H9 (cell line): Measurements from ENCODE around the gene RFX1. TPM values are rescaled to one million over a fixed set of nuclear protein-coding genes. Genes with fewer than 3 reads are reported as not detected.

Experiments used
- DNase-seq: peaks from one replicate; pipeline ENCODE4 v3.0.0-alpha.2; 2017
- H2AFZ ChIP-seq: one replicate; pipeline ENCODE4 v1.6.1; 2013; ENCODE audit warnings: mild to moderate bottlenecking, low read length, control low read depth, moderate library complexity
- H2AK5ac ChIP-seq: 2 replicates; pipeline ENCODE4 v1.6.1; 2013; ENCODE audit warnings: low read length, control low read depth, mixed read lengths; ENCODE audit not compliant: insufficient read length
- H2BK120ac ChIP-seq: one replicate; pipeline ENCODE4 v1.6.1; 2013; ENCODE audit warnings: low read depth, mild to moderate bottlenecking, low read length, control low read depth, inconsistent platforms; ENCODE audit not compliant: poor library complexity, severe bottlenecking
- H2BK12ac ChIP-seq: 2 replicates; pipeline ENCODE4 v1.6.1; 2013; ENCODE audit warnings: low read length, control low read depth, mixed read lengths, low read depth; ENCODE audit not compliant: insufficient read length
- H2BK15ac ChIP-seq: 2 replicates; pipeline ENCODE4 v1.6.1; 2013; ENCODE audit warnings: low read depth, low read length, control low read depth
- H2BK20ac ChIP-seq: one replicate; pipeline ENCODE4 v1.6.1; 2013; ENCODE audit warnings: low read depth, mild to moderate bottlenecking, low read length, control low read depth, inconsistent platforms; ENCODE audit not compliant: poor library complexity, severe bottlenecking
- H2BK5ac ChIP-seq: 2 replicates; pipeline ENCODE4 v1.6.1; 2013; ENCODE audit warnings: low read length, control low read depth, mixed read lengths; ENCODE audit not compliant: insufficient read length
- H3K14ac ChIP-seq: 2 replicates; pipeline ENCODE4 v1.6.1; 2013; ENCODE audit warnings: low read length, control low read depth; ENCODE audit not compliant: insufficient read depth
- H3K18ac ChIP-seq: 2 replicates; pipeline ENCODE4 v1.6.1; 2013; ENCODE audit warnings: low read depth, mild to moderate bottlenecking, mixed read lengths, low read length, control low read depth; ENCODE audit not compliant: insufficient read length
- H3K23ac ChIP-seq: 2 replicates; pipeline ENCODE4 v1.6.1; 2013; ENCODE audit warnings: low read length, control low read depth, mixed read lengths, low read depth; ENCODE audit not compliant: insufficient read length
- H3K23me2 ChIP-seq: 2 replicates; pipeline ENCODE4 v1.6.1; 2013; ENCODE audit warnings: low read depth, mild to moderate bottlenecking, mixed read lengths, low read length, control low read depth; ENCODE audit not compliant: insufficient read length, poor library complexity, severe bottlenecking
- H3K27ac ChIP-seq: 2 replicates; pipeline ENCODE4 v1.5.1; 2013; ENCODE audit warnings: low read length, control low read depth, mixed read lengths, low read depth; ENCODE audit not compliant: insufficient read length
- H3K27me3 ChIP-seq: 2 replicates; pipeline ENCODE4 v1.6.1; 2013; ENCODE audit warnings: low read length, control low read depth, inconsistent platforms; ENCODE audit not compliant: insufficient read depth
- H3K4ac ChIP-seq: 2 replicates; pipeline ENCODE4 v1.6.1; 2013; ENCODE audit warnings: low read depth, mild to moderate bottlenecking, control low read depth, inconsistent platforms, low read length, moderate library complexity
- H3K4me1 ChIP-seq: 2 replicates; pipeline ENCODE4 v1.6.1; 2013; ENCODE audit warnings: low read length, control low read depth, inconsistent platforms; ENCODE audit not compliant: insufficient read depth
- H3K4me2 ChIP-seq: 2 replicates; pipeline ENCODE4 v1.6.1; 2013; ENCODE audit warnings: low read length, control low read depth, mixed read lengths; ENCODE audit not compliant: insufficient read length, insufficient read depth
- H3K56ac ChIP-seq: 2 replicates; pipeline ENCODE4 v1.6.1; 2013; ENCODE audit warnings: low read depth, mild to moderate bottlenecking, mixed read lengths, low read length, control low read depth; ENCODE audit not compliant: insufficient read length
- H3K79me1 ChIP-seq: 2 replicates; pipeline ENCODE4 v1.6.1; 2013; ENCODE audit warnings: low read depth, mild to moderate bottlenecking, moderate library complexity, low read length, control low read depth, inconsistent platforms; ENCODE audit not compliant: insufficient read depth, poor library complexity, severe bottlenecking
- H3K79me2 ChIP-seq: 2 replicates; pipeline ENCODE4 v1.6.1; 2013; ENCODE audit warnings: low read length, control low read depth, inconsistent platforms; ENCODE audit not compliant: insufficient read depth
- H3K9ac ChIP-seq: 2 replicates; pipeline ENCODE4 v1.6.1; 2013; ENCODE audit warnings: low read length, control low read depth, mixed read lengths; ENCODE audit not compliant: insufficient read length; ENCODE audit errors: extremely low read depth
- H3K9me3 ChIP-seq: one replicate; pipeline ENCODE4 v1.6.1; 2013; ENCODE audit warnings: low read depth, low read length, inconsistent platforms; ENCODE audit not compliant: control insufficient read depth
- H3T11ph ChIP-seq: one replicate; pipeline ENCODE4 v1.6.1; 2013; ENCODE audit warnings: mild to moderate bottlenecking, low read length, control low read depth, inconsistent platforms
- H4K20me1 ChIP-seq: one replicate; pipeline ENCODE4 v1.6.1; 2013; ENCODE audit not compliant: control insufficient read depth, insufficient read length, insufficient read depth
- H4K5ac ChIP-seq: 2 replicates; pipeline ENCODE4 v1.6.1; 2013; ENCODE audit warnings: low read depth, mild to moderate bottlenecking, mixed read lengths, low read length, control low read depth; ENCODE audit not compliant: insufficient read length
- H4K8ac ChIP-seq: replicated peaks from 2 replicates; pipeline ENCODE4 v1.6.1; 2013; ENCODE audit warnings: low read length, control low read depth, mixed read lengths, low read depth; ENCODE audit not compliant: insufficient read length
- H4K91ac ChIP-seq: 2 replicates; pipeline ENCODE4 v1.6.1; 2013; ENCODE audit warnings: low read depth, mild to moderate bottlenecking, moderate library complexity, mixed read lengths, low read length, control low read depth; ENCODE audit not compliant: insufficient read length
- H3K27ac Mint-ChIP-seq, 3 experiments: 2 replicates in 2 of 3; 3 replicates in 1 of 3; pipeline ENCODE4 v1.8.0; 2020 to 2021; ENCODE audit warnings: mixed read lengths in 3 of 3, mild to moderate bottlenecking in 1 of 3, moderate library complexity in 1 of 3
- H3K27me3 Mint-ChIP-seq: 2 replicates; pipeline ENCODE4 v1.8.0; 2021; ENCODE audit warnings: low read depth, mild to moderate bottlenecking, moderate library complexity, mixed read lengths
- H3K36me3 Mint-ChIP-seq, 3 experiments: 2 replicates in 2 of 3; 3 replicates in 1 of 3; pipeline ENCODE4 v1.8.0; 2020 to 2021; ENCODE audit warnings: low read depth in 3 of 3, mixed read lengths in 3 of 3; ENCODE audit not compliant: insufficient read depth in 1 of 3
- H3K4me1 Mint-ChIP-seq, 2 experiments: 2 replicates each; pipeline ENCODE4 v1.8.0; 2020; ENCODE audit warnings: mixed read lengths in 2 of 2
- H3K4me3 Mint-ChIP-seq, 2 experiments: 2 replicates in 1 of 2; 3 replicates in 1 of 2; pipeline ENCODE4 v1.8.0; 2020 to 2021; ENCODE audit warnings: mild to moderate bottlenecking in 2 of 2, mixed read lengths in 2 of 2, moderate library complexity in 1 of 2
- H3K9me3 Mint-ChIP-seq, 2 experiments: 2 replicates in 1 of 2; 3 replicates in 1 of 2; pipeline ENCODE4 v1.8.0; 2020; ENCODE audit warnings: mild to moderate bottlenecking in 2 of 2, mixed read lengths in 2 of 2, moderate library complexity in 1 of 2
- WGBS: extraction: QIAGEN DNeasy Blood & Tissue Kit; methylation state at CpG from one replicate; pipeline ENCODE4 v1.1.7; 2013; ENCODE audit warnings: missing lambda C conversion rate, low lambda C conversion rate, mixed read lengths; ENCODE audit not compliant: insufficient read length; ENCODE audit errors: extremely low coverage; 5-methylcytosine and 5-hydroxymethylcytosine counted together
- total RNA-seq: library from RNA; stranded (reverse); gene quantifications from 2 replicates; pipeline ENCODE4 v1.2.1, GENCODE V29; 2021
- TF ChIP-seq, protein P1 (sequence below): fragments of 200-600 bp; sonication (generic); conservative IDR thresholded peaks from 3 replicates; pipeline ENCODE4 v1.8.0; 2021; ENCODE audit warnings: antibody characterized with exemption, mild to moderate bottlenecking

The RFX1 gene
- total RNA-seq, 1 experiment from 2014 or later = 21.4 TPM

DNA sequence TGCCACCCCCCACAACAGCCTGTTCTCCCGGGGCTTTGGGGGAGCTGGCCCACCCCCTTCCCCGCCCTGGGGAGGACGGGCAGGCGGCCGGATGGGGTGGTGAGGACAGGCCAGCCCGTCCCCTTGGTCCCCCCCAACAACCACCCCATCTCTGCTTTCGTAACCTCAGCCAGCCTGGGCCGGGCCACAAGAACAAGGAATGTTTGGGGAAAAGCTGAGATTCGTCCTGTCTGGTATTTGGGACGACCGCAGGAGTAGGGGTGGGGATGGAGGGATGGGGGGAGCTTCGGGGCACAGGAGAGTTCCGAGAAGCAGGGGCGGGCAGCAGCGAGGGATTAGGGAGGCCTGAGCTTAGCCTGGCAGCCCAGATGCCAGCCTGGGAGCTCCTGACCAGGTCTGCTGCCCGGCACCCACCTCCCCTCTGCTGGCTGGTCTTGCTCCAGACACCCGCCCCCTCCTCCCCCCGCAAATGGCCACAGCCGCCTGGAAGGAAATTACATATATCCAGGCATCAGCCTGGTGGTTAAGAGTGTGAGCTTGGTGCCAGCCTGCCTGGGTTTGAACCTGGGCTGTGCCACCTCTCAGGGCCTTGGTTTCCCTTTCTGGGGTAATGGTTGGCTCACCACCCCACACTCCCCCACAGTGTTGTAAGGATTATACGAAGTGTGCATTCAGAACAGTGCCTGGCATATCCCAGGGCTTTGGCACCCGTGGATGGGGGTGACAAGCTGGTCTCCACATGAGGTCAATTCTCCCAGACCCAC is 67.6 kb downstream of the RFX1 start, which contains the start of gene PODNL1:
Gene PODNL1 (minus strand): TSS at position 117 of the 764 bp plus-strand sequence. CDS start 236 bp downstream, outside the sequence.
- Mint-ChIP-seq H3K27ac (peak within 1 kb of the TSS in 1 of 3 experiments; percentile 56; a peak in 1 of 7 replicates), H3K27me3 (peaks cover 10% of the 10 kb centered on the region), H3K4me1 (peaks cover 14 to 29% of the 10 kb centered on the region in 2 experiments), H3K4me3 (peak within 1 kb of the TSS in 1 of 2 experiments; percentile 67; a peak in 3 of 5 replicates), H3K36me3 (no peaks in the 10 kb centered on the region), H3K9me3 (peaks cover 0 to 3% of the 10 kb centered on the region in 2 experiments; a peak in 1 of 5 replicates)
- Histone ChIP-seq H3K27ac (no peak within 1 kb of the TSS), H3K14ac (no peak within 1 kb of the TSS), H3K23me2 (no peaks in the 10 kb centered on the region), H4K8ac (no peak within 1 kb of the TSS), H3K79me2 (no peaks in the 10 kb centered on the region), H2AFZ (no peak within 1 kb of the TSS), H3K9ac (no peak within 1 kb of the TSS), H3T11ph (no peak within 1 kb of the TSS), H2BK20ac (no peak within 1 kb of the TSS), H4K20me1 (peaks cover 5% of the 10 kb centered on the region), H3K23ac (no peak within 1 kb of the TSS), H3K4me1 (peaks cover 3% of the 10 kb centered on the region; the same call in 1 of the 2 replicates), H2BK12ac (no peak within 1 kb of the TSS), H2AK5ac (no peak within 1 kb of the TSS), H2BK120ac (no peak within 1 kb of the TSS), H3K56ac (no peak within 1 kb of the TSS), H4K91ac (no peak within 1 kb of the TSS), H4K5ac (no peak within 1 kb of the TSS), H3K4ac (no peak within 1 kb of the TSS), H2BK15ac (no peak within 1 kb of the TSS), H3K27me3 (no peaks in the 10 kb centered on the region), H3K4me2 (no peak within 1 kb of the TSS), H3K79me1 (no peaks in the 10 kb centered on the region), H3K9me3 (no peaks in the 10 kb centered on the region), H2BK5ac (no peak within 1 kb of the TSS), H3K18ac (no peak within 1 kb of the TSS)
- DNase-seq = no peak
- TF ChIP-seq, protein P1, sequence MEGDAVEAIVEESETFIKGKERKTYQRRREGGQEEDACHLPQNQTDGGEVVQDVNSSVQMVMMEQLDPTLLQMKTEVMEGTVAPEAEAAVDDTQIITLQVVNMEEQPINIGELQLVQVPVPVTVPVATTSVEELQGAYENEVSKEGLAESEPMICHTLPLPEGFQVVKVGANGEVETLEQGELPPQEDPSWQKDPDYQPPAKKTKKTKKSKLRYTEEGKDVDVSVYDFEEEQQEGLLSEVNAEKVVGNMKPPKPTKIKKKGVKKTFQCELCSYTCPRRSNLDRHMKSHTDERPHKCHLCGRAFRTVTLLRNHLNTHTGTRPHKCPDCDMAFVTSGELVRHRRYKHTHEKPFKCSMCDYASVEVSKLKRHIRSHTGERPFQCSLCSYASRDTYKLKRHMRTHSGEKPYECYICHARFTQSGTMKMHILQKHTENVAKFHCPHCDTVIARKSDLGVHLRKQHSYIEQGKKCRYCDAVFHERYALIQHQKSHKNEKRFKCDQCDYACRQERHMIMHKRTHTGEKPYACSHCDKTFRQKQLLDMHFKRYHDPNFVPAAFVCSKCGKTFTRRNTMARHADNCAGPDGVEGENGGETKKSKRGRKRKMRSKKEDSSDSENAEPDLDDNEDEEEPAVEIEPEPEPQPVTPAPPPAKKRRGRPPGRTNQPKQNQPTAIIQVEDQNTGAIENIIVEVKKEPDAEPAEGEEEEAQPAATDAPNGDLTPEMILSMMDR = no peak
- WGBS = no CpG with 5 or more reads among the region's 21 CpGs
